T-helper 2 cell treated with Interferon-gamma antibody and Interleukin-4, amounts not matched to agents 5 μg/mL and 100 μg/mL, for 36 hours (primary cell): ENCODE data around the gene KATNB1.
"Not testable (repeated sequence)": the region's sequence is repeated elsewhere in the genome, so short reads cannot be mapped to it uniquely, and the experiment has no call there.

Experiments
- DNase-seq: peaks from one replicate; pipeline ENCODE4 v3.0.0; 2021; ENCODE audit warnings: low spot score
- H3K27ac Mint-ChIP-seq: one replicate; pipeline ENCODE4 v1.8.0; 2021; ENCODE audit warnings: mild to moderate bottlenecking, mixed read lengths
- H3K27me3 Mint-ChIP-seq: one replicate; pipeline ENCODE4 v1.8.0; 2021; ENCODE audit warnings: low read depth, mixed read lengths
- H3K36me3 Mint-ChIP-seq: one replicate; pipeline ENCODE4 v1.8.0; 2021; ENCODE audit warnings: low read depth, mixed read lengths
- H3K4me1 Mint-ChIP-seq: one replicate; pipeline ENCODE4 v1.8.0; 2021; ENCODE audit warnings: low read depth, mixed read lengths
- H3K4me3 Mint-ChIP-seq: one replicate; pipeline ENCODE4 v1.8.0; 2022; ENCODE audit warnings: mild to moderate bottlenecking, moderate library complexity, mixed read lengths
- H3K9me3 Mint-ChIP-seq: one replicate; pipeline ENCODE4 v1.8.0; 2021; ENCODE audit warnings: mixed read lengths

Gene KATNB1

DNA sequence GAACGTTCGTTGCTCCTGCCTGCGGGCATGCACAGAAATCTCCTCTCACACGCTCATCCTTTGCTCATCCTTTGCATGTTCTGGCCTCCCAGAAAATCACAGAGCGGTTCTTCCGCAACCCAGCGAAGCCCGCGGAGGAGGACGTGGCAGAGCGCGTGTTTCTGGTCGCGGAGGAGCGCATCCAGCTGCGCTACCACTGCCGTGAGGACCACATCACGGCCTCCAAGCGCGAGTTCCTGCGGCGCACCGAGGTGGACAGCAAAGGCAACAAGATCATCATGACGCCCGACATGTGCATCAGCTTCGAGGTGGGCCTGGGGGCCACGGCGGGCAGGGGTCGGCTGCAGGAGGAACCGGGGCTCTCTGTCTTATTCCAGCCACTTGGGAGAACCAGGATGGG lies 9.6 kb upstream of the KATNB1 start:
- no peaks in the 10 kb centered on the region for H3K4me1 Mint-ChIP-seq
- no peaks in the 10 kb centered on the region for H3K36me3 Mint-ChIP-seq
- no peak overlapping the region for H3K27ac Mint-ChIP-seq
- no peaks in the 10 kb centered on the region for H3K9me3 Mint-ChIP-seq
- H3K4me3 Mint-ChIP-seq, result no peak overlapping the region
- H3K27me3 Mint-ChIP-seq, result no peaks in the 10 kb centered on the region
- no peak for DNase-seq

DNA sequence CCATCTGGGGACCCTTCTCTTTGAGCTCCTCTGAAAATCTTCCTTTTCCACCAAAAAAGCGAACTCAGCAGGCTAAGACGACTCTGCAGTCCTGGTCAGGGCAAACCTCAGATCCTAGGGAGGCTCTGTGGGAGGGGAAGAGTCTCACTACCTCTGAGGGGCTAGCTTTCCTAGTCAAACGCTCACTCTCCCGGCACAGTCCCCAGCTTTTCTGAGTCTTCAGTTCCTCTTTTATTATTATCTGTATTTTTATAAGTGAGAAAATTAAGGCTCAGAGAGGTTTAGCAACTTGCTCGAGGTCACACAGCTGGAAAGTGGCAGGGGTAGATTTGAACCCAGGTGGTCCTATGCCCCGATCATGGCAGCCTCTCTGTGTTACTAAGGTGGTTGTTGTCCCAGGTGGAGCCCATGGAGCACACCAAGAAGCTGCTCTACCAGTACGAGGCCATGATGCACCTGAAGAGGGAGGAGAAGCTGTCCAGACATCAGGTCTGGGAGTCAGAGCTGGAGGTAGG lies 9.1 kb upstream of the KATNB1 start:
- H3K4me1 Mint-ChIP-seq, result no peaks in the 10 kb centered on the region
- H3K27me3 Mint-ChIP-seq, result no peaks in the 10 kb centered on the region
- no peak overlapping the region for H3K4me3 Mint-ChIP-seq
- no peaks in the 10 kb centered on the region for H3K36me3 Mint-ChIP-seq
- H3K9me3 Mint-ChIP-seq, result peaks cover 4% of the 10 kb centered on the region
- no peak overlapping the region for H3K27ac Mint-ChIP-seq
- DNase-seq, result no peak

DNA sequence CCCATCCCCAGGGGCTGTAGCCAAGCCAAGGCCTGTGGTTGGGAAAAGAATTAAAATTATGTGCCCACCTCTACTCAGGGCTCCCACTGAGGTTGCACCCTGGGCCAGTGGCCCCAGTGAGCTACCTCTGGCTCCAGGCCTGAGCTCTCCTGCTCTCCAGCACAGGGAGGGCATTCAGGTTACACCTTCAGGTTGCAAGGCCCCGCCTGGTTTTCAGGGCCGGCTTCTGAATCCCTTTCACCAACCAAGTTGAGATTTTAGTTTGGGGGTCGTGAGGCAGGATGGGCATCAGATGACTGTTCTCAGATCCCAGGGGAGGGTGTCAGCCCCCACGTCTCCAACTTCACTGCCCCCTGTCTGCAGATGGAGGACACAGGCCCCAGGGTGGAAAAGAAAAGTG lies 8.0 kb upstream of the KATNB1 start:
- Mint-ChIP-seq H3K4me1 (no peaks in the 10 kb centered on the region), H3K9me3 (peaks cover 10% of the 10 kb centered on the region), H3K4me3 (no peak overlapping the region), H3K27ac (no peak overlapping the region), H3K27me3 (no peaks in the 10 kb centered on the region), H3K36me3 (peaks cover under 1% of the 10 kb centered on the region)
- no peak for DNase-seq

DNA sequence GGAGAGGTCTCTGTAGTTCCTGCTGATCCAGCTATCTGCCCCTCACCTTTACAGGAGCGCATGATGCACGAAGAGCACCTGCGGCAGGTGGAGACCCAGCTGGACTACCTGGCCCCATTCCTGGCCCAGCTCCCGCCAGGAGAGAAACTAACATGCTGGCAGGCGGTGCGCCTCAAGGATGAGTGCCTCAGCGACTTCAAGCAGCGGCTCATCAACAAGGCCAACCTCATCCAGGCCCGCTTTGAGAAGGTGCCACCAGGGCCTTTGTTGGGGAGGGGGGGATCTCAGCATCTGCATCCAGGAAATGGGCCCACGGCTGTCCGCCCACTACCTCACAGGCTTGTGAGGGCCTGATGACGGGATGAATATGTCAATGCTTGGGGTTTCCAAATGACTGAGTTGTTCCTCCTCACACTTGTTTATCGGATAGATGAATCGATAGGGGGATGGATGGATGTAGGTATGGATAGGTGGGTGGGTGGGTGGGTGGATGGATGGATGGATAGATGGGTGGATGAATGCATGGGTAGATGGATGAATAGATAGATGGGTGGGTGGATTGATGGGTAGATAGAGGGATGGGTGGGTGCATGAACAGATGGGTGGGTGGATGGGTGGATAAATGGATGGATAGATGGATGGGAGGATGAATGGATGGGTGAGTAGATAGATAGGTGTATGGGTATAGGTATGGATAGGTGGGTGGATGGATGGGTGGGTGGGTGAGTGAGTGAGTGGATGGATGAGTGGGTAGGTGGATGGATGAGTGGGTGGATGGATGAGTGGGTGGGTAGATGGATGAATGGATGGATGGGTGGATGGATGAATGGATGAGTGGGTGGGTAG lies 7.0 kb upstream of the KATNB1 start:
- H3K36me3 Mint-ChIP-seq, result peaks cover 9% of the 10 kb centered on the region
- peak; percentile 23 for DNase-seq
- no peak overlapping the region for H3K4me3 Mint-ChIP-seq
- H3K9me3 Mint-ChIP-seq, result peaks cover 19% of the 10 kb centered on the region
- no peaks in the 10 kb centered on the region for H3K4me1 Mint-ChIP-seq
- H3K27ac Mint-ChIP-seq, result no peak overlapping the region
- no peaks in the 10 kb centered on the region for H3K27me3 Mint-ChIP-seq

DNA sequence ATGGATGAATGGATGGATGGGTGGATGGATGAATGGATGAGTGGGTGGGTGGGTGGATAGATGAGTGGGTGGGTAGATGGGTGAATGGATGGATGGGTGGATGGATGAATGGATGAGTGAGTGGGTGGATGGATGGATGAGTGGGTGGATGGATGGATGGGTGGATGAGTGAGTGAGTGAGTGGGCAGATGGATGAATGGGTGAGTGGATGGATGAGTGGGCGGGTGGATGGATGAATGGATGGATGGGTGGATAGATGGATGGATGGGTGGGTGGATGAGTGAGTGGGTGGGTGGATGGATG lies 6.4 kb upstream of the KATNB1 start:
- Mint-ChIP-seq H3K4me1 (no peaks in the 10 kb centered on the region), H3K27me3 (no peaks in the 10 kb centered on the region), H3K9me3 (peaks cover 19% of the 10 kb centered on the region), H3K36me3 (peaks cover 9% of the 10 kb centered on the region), H3K4me3 (no peak overlapping the region), H3K27ac (no peak overlapping the region)
- DNase-seq, result no peak

DNA sequence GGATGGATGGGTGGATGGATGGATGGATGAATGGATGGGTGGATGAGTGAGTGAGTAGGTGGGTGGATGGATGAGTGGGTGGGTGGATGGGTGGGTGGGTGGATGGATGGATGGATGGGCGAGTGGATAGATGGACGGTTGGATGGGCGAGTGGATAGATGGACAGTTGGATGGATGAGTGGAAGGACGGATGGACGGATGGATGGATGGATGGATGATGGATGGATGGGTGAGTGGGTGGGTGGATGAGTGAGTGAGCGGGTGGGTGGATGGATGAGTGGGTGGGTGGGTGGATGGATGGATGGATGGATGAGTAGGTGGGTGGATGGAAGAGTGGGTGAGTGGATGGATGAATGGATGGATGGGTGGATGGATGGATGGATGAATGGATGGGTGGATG lies 5.7 kb upstream of the KATNB1 start:
- H3K27me3 Mint-ChIP-seq, H3K4me1 Mint-ChIP-seq, H3K36me3 Mint-ChIP-seq, H3K4me3 Mint-ChIP-seq, H3K27ac Mint-ChIP-seq, DNase-seq: not testable (repeated sequence)
- peaks cover 19% of the 10 kb centered on the region for H3K9me3 Mint-ChIP-seq

DNA sequence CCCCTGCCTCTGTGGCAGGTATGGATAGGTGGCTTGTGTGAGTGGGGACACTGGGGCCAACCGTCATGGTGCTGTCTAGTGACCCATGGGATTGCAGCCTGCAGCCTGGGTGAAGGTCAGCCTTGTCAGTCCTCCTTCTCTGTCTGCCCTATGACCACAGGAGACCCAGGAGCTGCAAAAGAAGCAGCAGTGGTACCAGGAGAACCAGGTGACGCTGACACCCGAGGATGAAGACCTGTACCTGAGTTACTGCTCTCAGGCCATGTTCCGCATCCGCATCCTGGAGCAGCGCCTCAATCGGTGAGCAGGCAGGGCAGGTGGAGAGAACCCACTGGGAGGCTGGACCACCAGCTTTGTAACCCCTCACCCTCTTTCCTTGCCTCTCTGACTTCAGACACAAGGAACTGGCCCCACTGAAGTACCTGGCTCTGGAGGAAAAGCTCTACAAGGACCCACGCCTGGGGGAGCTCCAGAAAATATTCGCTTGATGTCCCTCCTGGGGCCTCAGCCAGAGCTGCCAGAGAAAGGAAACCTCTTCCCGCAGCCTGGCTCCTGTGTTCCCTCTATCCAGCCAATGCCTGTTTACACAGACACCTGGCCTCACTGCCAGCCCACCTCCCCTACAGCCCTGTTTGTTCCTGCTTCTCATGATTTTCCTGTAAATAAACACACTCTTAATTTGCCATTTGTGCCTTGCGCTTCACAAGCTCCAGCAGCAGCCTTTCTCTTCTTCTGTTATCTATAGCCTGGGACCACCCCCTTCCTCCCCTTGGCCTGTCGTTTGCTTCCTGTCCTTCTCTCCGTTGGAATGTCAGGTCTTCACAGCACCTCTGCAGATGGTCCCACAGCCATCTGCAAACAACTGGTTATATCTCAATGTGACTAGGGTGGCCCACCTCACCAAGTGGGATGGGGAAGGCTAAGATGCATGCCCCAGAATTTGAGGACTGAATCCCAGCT lies 4.5 kb upstream of the KATNB1 start:
- no peaks in the 10 kb centered on the region for H3K27me3 Mint-ChIP-seq
- peaks cover under 1% of the 10 kb centered on the region for H3K4me1 Mint-ChIP-seq
- no peak overlapping the region for H3K27ac Mint-ChIP-seq
- peaks cover 19% of the 10 kb centered on the region for H3K9me3 Mint-ChIP-seq
- no peak overlapping the region for H3K4me3 Mint-ChIP-seq
- H3K36me3 Mint-ChIP-seq, result peaks cover 11% of the 10 kb centered on the region
- no peak for DNase-seq

DNA sequence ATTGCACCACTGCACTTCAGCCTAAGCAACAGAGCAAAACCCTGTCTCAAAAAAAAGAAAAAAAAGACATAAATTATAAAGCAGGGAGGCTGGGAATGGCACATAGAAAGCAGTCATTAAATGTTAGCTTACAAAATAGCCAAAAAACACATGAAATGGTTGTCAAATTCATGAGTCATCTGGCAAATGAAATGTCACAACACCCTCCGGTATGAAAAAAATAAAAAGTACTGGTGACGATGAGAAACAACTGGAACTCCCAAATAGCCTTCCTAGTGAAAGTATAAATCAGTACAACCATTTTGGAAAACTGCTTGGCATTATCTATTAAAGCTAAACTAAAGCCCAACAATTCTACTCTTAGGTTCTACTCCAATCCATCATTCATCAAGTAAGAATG lies 3.5 kb upstream of the KATNB1 start:
- Mint-ChIP-seq H3K27ac (no peak overlapping the region), H3K4me3 (no peak overlapping the region)

DNA sequence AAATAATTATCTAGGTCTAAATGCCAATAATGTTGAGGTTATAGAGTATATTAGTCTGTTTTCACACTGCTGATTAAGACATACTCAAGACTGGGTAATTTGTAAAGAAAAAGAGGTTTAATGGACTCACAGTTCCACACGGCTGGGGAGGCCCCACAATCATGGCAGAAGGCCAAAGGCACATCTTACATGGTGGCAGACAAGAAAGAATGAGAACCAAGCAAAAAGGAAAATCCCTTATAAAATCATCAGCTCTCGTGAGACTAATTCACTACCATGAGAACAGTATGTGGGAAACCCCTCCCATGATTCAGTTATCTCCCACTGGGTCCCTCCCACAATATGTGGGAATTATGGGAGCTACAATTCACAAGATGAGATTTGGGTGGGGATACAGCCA lies 2.9 kb upstream of the KATNB1 start:
- H3K4me3 Mint-ChIP-seq, result peak overlapping the region; percentile 35
- no peaks in the 10 kb centered on the region for H3K27me3 Mint-ChIP-seq
- peaks cover 13% of the 10 kb centered on the region for H3K36me3 Mint-ChIP-seq
- no peak for DNase-seq
- H3K27ac Mint-ChIP-seq, result no peak overlapping the region
- peaks cover 19% of the 10 kb centered on the region for H3K9me3 Mint-ChIP-seq
- peaks cover 10% of the 10 kb centered on the region for H3K4me1 Mint-ChIP-seq

More for the DNA sequence above, 3.5 kb upstream of the KATNB1 start:
- DNase-seq, result no peak
- H3K9me3 Mint-ChIP-seq, result peaks cover 19% of the 10 kb centered on the region
- H3K36me3 Mint-ChIP-seq, result peaks cover 11% of the 10 kb centered on the region
- H3K4me1 Mint-ChIP-seq, result peaks cover 7% of the 10 kb centered on the region
- H3K27me3 Mint-ChIP-seq, result no peaks in the 10 kb centered on the region

DNA sequence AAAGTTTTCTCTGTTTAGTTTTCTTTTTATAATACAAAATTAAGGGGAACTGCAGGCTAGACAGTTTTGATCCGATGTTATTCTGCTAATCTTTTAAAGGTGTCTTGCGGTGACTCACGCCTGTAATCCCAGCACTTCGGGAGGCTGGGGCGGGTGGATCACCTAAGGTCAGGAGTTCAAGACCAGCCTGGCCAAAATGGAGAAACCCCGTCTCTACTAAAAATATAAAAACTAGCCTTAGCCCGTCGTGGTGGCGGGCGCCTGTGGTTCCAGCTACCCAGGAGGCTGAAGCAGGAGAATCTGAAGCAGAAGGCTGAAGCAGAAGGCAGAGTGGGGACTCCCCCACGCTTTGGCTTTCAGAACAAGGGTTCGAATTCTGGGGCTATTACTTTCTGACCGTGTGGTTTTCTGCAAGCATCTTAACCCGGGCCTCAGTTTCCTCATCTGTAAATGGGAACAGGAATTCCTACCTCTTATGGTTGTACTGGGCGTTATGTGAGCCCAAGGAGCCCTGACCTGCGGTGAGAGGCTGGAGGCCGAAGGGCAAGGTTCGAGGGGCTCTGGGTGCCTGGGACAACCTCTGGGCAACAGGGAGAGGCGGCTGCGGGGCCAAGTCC lies 1.2 kb upstream of the KATNB1 start:
- H3K9me3 Mint-ChIP-seq, result peaks cover 19% of the 10 kb centered on the region
- peaks cover 13% of the 10 kb centered on the region for H3K36me3 Mint-ChIP-seq
- no peak for DNase-seq
- H3K4me1 Mint-ChIP-seq, result peaks cover 10% of the 10 kb centered on the region
- H3K4me3 Mint-ChIP-seq, result peak overlapping the region; percentile 96
- peak overlapping the region; percentile 95 for H3K27ac Mint-ChIP-seq
- H3K27me3 Mint-ChIP-seq, result no peaks in the 10 kb centered on the region

DNA sequence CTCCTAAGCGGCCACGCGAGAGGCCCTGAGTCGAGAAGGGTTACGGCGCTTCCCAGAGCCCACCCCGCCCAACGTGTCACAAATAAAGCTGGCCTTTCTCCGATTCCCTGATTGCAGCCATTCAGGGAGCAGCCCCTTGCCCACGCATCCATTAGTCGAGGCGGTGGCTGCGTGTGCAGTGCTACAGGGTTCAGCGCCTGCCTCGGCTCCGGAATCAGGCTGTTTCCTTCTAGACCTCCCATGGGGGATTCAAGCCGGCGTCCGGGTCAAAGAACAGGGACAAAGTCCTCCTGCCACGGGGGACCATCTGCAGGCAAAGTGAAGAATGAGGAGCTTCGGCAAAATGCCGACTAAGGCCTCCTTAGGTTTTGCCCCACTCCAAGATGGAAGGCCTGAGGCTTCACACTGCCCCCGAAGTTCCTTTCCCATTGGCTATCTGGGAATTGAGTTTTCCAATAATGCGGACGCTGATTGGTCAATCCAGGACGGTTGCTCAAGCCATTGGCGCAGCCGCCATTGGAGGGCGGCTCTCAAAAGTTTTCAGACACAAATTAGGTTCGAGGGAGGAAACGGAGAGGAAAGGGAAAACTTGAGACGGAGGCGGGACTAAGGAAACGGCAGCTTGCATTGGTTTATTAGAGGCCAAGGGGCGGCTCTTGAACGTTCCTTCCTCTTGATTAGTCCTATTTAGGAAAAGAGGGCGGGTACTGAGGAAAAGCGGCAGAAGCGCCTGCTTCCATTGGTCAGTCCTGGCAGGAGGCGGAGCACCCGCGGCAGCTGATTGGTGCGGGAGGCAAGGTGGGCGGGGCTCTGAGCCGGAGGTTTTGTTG lies 430 bp upstream of the KATNB1 start:
- Mint-ChIP-seq H3K9me3 (peaks cover 19% of the 10 kb centered on the region), H3K4me1 (peaks cover 10% of the 10 kb centered on the region), H3K27ac (peak overlapping the region; percentile 95), H3K36me3 (peaks cover 13% of the 10 kb centered on the region), H3K27me3 (no peaks in the 10 kb centered on the region), H3K4me3 (peak overlapping the region; percentile 96)
- DNase-seq, result peak; percentile 97

DNA sequence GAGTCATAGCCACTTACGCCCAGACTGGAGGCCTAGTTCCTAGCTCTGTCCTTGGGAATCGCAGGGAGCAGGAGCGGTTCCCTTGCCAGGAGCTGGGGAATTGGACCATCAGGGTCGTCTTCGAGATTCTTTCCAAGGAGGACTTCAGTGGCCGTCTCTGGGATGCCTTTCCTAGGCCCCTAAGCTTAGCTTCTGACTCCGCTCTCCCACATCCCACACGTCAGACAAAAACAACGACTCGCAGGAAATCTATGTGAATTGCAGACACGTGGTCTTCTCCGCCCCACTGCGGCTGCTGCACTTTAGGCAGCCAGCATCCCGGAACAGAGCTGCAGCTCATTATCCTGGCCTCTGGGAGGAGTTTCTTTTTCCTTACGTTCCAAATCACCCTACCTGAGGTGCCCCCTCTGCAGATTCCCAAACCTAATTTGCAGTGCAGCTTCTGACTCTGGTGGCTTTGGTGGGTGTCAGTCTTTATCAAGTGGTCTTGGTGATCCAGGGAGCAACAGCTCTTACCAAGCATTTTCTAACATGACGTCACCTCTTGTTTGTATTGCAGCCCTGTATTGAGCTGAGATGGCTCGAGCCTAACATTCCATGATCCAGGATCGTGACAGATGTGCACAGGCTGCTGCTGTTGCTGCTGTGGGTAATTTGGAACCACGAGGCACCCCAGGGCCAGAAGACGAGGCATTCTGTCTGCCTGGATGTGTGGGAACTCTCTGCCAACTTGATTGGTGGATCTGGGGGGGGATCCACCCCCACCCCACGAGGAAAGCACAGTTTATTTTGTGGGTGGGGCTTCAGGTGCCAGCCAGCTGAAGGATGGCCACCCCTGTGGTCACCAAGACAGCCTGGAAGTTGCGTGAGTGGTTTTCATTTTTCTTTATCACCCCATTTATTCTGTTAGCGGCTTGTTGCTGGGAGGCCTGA lies 1.1 kb downstream of the KATNB1 start:
- peak overlapping the region; percentile 95 for H3K27ac Mint-ChIP-seq
- peaks cover 10% of the 10 kb centered on the region for H3K4me1 Mint-ChIP-seq
- peak; percentile 42 for DNase-seq
- no peaks in the 10 kb centered on the region for H3K27me3 Mint-ChIP-seq
- peak overlapping the region; percentile 96 for H3K4me3 Mint-ChIP-seq
- H3K9me3 Mint-ChIP-seq, result peaks cover 14% of the 10 kb centered on the region
- H3K36me3 Mint-ChIP-seq, result peaks cover 13% of the 10 kb centered on the region
